NCI-H187 (cell line): ENCODE measurements around the gene IFNL1.
"Not testable (repeated sequence)": the region's sequence is repeated elsewhere in the genome, so short reads cannot be mapped to it uniquely, and the experiment has no call there.

Source experiments
- DNase-seq, 2 experiments: peaks; one replicate each; lab custom pipeline; 2025; lab: John Stamatoyannopoulos, UW

Gene IFNL1

DNA sequence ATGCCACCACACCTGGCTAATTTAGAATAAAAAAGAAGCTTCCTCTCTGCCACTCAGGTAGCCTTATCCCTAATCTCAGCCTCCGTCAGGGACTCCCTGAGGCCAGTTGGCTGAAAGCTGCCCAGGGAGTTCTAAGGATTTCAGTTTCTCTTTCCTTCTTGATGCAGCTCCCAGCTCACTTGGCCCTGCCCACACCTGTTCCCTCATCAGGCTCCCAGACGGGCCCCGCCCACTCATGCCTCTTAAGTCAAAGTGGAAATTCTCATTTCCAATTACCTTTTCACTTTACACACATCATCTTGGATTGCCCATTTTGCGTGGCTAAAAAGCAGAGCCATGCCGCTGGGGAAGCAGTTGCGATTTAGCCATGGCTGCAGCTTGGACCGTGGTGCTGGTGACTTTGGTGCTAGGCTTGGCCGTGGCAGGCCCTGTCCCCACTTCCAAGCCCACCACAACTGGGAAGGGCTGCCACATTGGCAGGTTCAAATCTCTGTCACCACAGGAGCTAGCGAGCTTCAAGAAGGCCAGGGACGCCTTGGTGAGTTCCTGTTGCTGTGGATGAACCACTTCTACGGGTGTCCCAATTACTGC is at the start of gene IFNL1:
Gene IFNL1, plus strand, starts transcription at position 353 of the 591 bp plus-strand sequence. Its CDS starts 15 bp downstream, at position 368.
- DNase-seq: no peak

DNA sequence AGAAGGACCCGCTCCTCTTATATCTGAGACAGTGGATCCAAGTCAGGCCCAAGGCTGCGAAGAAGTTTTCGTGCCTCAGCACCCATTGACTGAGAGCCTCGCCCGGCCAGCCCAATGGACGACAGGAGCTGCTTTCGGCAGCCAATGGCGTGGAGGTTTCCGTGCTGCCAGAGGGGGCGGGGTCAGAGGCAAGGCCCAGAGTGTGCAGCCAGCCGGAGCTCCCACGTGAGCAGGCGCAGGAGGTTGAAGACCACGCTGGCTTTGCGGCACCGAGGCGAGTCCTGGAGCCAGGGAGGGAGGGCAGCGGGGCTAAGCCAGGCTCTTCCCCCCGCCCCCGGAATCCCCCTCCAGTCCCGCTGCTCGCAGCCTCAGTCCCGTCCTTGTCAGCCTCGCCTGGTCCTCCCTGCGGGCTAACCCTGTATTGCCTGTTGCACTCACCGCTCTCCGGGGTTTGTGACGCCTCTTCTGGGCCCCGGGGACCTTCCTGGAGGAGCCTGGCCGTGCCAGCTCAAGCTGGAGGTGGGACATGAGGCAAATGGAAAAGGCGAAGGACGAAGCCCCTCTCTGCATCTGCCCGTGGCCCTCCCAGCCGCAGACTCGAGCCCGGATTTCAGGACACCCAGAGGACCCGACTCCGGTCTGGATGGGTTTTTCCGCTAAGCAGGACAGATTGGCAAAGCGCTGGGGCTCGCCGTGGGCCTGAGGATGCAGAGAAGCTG is 49.1 kb upstream of the IFNL1 start:
- DNase-seq: no peak

DNA sequence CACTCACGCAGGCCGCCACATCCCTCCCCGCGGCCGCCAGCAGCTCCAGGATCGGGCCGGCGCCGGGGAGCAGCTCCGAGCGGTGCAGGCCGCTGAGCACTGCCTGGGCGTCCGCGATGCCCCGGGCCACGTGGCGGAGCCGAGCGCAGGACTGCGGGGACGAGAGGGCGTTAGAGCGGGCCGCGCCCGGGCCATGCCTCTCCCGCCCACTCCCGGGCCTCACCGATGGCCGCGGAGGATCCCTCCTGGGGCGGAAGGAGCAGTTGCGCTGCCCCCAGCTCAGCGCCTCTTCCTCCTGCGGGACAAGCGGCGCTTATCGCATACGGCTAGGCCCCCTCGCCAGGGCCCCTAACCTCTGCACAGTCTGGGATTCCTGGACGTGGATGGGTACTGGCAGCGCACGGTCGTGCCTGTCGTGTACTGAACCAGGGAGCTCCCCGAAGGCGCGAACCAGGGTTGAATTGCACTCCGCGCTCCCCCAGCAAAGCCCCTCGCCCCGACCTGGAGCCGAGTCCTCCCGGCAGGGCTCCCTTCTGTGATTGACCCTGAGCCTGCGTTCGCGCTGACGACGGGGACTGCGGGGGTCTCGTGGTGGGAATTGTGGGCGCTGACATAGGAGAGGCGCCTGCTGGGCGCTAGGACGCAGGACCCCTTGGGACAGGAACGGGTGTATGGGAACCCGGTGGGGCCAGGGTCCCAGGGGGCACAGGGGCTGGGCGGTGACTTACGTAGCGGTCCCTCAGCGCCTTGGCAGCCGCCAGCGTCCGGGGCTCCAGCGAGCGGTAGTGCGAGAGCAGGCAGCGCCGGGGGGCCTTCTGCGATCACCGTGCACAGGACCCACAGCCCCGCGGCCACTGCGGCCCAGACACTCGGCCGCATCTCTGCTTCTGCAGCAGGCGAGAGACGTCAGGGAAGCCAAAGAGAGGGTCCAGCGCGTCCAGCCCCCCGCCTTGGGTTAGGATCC is 48.2 kb upstream of the IFNL1 start:
- no peak for DNase-seq

DNA sequence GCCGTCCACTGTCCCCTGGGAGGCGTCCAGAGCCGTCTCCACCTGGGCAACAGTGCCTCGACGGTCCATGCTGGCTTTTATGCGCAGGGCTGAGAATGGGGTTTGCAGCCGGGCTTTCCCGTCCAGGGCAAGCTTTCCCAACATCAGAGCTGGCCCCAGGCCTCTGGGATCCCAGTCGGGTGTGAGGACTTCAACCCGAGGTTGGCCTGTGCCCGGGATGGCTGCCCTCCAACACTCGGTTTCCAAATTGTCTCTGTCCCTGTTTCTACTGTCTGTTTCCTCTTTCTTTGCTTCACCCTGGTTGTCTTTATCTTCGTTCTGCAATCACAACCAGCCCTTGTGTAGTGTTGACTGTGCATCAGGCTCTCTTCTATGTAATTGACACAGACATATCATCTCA is 47.4 kb upstream of the IFNL1 start, which contains the start of gene IFNL4:
Gene IFNL4, minus strand, starts transcription at position 51 of the 400 bp plus-strand sequence.
- DNase-seq: no peak

DNA sequence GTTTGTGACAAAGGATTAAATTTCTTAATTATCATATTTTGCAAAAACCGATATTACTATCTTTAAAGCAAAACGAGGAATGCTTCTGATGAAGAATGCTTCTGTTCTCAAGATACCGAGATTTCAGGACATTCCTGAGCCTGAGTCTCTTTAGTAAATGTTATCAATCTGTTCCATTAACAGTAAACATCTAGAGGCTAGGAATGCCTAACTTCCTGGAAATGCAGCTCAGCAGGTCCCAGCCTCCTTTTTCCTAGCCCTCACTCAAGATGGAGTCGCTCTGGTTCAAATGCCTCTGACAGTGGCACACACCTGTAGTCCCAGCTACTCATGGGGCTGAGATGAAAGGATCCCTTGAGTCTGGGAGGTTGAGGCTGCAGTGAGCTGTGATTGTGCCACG is 45.1 kb upstream of the IFNL1 start:
- DNase-seq: no peak

DNA sequence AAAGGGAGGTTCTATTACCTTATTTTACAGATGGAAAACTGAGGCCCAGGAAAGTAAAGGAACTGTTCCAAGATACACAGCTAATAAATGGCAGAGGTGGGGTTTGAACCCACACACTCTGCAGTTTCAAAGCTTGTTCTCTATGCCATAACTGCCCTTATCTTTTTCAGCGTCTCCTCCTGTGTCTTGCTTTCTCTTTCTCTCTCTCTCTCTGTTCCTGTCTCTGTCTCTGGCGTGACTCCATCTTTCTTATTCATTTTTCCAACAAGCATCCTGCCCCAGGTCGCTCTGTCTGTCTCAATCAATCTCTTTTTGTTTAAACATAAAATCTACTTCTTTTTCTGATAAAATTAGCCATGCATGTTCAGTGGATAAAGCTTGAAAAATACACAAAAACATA is 44.4 kb upstream of the IFNL1 start:
- DNase-seq: no peak

DNA sequence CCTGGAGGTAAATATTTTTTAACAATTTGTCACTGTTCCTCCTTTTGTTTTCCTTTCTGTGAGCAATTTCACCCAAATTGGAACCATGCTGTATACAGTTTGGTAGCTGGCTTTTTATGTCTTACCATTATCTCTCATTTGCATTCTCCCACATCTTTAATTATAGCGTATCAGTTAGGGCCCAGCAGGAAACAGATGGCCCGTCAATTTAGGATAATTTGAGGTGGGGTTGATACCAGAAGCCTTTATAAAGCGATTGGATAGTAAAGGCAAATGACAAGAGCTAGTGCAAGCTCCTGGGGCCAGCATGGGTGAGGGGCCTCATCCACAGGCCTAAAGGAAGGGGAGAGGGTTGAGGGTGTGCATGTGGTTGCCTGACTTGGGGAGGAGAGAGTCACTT is 43.7 kb upstream of the IFNL1 start:
- DNase-seq: no peak

DNA sequence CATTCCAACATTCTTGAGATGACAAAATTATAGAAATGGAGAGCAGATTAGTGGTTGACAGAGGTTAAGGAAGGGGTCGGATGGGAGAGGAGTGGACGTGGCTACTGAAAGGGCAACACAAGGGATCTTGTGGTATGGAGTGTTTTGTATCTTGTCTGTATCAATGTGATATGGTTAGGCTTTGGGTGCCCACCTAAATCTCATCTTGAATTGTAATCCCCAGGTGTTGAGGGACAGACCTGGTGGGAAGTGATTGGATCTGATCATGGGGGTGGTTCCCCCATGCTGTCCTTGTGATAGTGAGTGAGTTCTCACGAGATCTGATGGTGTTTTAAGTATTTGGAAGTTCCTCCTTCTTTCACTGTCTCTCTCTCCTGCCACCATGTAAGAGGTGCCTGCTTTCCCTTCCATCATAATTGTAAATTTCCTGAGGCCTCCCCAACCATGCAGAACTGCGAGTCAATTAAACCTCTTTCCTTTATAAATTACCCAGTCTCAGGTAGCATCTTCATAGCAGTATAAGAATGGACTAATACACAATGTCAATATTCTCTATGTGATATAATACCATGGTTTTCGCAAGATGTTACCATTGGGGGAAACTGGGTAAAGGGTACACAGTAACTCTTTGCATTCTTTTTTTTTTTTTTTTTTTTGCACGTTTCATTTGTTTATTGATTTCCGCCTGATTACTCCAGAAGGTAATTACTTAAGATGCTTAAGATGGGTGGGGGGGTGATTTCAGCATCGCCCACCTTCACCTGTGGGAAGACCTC is 42.6 kb upstream of the IFNL1 start:
- no peak for DNase-seq

DNA sequence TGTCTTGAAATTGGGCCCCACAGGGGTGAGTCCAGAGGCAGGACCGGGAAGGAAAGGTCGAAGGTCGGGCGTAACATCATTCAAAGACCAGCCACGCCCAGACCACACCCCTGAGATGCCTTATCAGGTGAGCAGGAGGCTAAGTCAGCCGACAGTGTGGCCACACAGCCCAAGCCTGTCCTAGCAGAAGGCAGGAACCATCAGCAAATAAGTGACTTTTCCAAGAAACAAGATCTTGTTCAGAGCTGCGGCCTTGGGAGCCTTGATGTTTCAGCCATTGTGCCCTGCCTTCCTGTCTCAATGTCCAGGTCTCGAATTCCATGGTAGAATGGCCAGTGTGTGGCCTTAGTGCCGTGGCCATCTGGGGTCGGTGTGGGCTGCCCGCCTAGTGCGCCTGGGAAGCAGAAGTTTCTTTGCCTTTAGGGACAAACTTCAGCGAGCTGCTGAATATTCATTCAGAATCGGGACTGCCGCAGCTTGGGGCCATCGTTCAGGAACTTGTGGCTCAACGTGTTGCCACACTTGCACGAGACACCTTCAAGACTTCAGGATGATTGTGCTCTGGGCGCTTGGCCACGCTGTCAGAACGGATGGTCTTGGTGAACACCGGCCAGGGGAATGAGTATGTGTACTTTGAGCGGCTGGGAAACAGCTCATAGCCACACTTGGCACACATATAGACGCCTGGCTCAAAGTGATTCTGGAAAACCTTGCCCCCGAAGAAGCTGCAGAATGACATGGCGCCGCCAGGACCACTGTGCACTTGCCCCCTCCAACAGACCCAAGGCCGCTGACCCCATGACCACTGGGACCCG is 41.5 kb upstream of the IFNL1 start:
- no peak for DNase-seq

DNA sequence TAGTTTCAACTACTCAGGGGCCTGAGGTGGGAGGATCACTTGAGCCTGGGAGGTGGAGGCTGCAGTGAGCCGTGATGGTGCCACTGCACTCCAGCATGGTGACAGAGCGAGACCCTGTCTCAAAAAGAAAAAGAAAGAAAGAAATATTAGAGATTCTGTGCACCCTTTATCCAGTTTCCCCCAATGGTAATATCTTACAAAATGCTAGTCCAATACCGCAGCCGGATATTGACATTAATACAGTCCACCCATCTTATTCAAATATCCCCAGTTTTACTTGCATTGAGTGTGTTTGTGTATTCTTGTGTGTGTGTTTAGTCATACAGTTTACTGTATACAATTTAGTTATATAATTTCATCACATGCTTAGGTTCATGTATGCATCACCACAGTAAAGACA is 39.0 kb upstream of the IFNL1 start:
- no peak for DNase-seq

DNA sequence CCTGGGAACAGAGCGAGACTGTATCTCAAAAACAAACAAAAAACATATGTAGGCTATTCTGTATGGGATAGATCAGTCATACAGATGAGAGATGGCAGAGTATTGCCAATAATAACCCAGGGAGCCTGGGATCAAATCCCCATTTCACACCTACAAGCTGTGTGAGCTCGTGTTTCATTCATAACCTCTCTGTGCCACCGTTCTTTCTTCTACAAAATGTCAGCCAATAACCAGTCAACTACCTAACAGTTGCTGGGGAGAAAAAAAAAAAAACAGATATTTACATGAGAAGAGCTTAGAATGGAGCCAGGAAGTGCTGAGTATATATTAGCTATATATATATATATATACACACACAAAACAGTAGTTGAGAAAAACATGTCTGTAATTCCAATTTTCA is 34.5 kb upstream of the IFNL1 start:
- DNase-seq: no peak

DNA sequence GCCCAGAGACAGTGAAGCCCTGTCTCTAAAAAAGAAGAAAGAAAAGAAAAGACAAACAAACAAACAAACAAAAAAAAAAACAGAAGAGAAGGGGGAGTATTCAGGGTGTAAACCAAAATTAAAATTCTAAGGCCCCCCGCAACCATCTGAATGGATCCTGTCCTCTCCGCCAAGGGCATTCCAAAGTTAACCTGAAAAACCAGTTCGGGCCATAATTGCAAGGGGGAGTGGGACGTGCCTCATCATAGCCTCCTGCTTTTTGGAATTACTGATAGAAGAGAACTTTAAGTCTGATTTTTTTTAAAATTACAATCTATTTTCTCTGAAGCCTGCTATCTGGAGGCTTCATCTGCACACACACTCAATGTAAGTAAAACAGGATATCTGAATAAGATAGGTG is 33.7 kb upstream of the IFNL1 start:
- DNase-seq: no peak

DNA sequence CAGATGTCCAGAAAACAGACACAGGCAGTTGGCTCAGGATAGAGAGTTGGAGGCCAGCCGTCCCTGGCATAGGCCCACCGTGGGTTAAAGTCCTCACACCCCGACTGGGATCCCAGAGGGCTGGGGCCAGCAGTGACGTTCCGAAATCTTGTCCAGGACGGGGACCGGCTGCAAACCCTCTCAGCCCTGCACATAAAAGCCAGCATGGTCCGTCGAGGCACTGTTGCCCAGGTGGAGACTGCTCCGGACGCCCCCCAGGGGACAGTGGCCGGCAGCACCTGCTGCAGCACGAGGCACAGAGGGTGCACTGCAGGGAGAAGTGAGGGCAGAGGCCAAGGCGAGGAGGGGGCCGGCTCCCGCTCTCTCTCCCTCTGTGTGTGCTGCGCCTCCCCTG is 32.3 kb upstream of the IFNL1 start:
- no peak for DNase-seq

DNA sequence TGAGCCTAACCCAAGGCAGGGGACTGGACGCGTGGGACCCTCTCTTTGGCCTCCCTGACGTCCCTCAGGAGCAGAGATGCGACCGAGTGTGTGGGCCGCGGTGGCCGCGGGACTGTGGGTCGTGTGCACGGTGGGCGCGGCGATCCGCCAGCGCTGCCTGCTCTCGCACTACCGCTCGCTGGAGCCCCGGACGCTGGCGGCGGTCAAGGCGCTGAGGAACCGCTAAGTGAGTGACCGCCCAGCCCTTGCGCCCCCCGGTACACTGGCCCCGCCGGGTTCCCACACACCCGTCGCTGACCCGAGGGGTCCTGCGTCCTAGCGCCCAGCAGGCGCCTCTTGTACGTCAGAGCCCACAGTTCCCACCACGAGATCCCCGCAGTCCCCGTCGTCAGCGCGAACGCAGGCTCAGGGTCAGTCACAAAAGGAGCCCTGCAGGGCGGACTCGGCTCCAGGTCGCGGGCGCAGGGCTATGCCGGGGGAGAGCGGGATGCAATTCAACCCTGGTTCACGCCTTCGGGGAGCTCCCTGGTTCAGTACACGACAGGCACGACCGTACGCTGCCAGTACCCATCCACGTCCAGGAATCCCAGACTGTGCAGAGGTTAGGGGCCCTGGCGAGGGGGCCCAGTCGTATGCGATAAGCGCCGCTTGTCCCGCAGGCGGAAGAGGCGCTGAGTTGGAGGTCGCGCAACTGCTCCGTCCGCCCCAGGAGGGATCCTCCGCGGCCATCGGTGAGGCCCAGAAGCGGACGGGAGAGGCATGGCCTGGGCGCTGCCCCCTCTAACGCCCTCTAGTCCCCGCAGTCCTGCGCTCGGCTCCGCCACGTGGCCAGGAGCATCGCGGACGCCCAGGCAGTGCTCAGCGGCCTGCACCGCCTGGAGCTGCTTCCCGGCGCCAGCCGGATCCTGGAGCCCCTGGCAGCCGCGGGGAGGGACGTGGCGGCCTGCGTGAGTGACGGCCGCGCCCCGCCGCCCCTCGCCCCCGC is 31.6 kb upstream of the IFNL1 start:
- DNase-seq: no peak

DNA sequence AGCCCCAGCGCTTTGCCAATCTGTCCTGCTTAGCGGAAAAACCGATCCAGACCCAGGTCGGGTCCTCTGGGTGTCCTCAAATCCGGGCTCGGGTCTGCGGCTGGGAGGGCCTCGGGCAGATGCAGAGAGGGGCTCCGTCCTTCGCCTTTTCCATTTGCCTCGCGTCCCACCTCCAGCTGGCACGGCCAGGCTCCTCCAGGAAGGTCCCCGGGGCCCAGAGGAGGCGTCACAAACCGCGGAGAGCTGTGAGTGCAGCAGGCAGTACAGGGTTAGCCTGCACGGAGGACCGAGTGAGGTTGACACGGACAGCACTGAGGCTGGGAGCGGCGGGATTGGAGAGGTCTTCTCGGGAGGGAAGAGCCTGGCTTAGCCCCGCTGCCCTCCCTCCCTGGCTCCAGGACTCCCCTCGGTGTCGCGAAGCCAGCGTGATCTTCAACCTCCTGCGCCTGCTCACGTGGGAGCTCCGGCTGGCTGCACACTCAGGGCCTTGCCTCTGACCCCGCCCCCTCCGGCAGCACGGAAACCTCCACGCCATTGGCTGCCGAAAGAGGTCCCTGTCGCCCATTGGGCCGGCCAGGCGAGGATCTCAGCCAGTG is 30.8 kb upstream of the IFNL1 start:
- no peak for DNase-seq

DNA sequence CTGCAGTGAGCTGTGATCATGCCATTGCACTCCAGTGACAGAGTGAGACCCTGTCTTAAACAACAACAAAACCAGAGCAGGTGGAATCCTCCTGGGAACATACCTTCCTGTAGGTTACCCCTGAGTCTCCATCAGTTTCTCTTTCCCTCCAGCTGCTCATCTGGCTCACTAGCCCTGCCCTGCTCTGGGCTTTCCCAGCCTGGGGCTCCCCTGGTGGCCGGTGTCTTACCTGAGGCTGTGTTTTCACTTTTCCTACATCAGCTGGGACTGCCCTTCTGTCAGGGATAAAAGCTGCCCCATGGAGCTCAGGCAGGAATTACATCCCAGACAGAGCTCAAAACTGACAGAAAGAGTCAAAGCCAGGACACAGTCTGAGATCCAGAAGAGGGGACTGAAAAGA is 28.1 kb upstream of the IFNL1 start, which contains the start of gene IFNL2:
Gene IFNL2, plus strand, starts transcription at position 312 of the 400 bp plus-strand sequence. CDS start 173 bp downstream, outside the sequence.
- DNase-seq: not testable (repeated sequence)

DNA sequence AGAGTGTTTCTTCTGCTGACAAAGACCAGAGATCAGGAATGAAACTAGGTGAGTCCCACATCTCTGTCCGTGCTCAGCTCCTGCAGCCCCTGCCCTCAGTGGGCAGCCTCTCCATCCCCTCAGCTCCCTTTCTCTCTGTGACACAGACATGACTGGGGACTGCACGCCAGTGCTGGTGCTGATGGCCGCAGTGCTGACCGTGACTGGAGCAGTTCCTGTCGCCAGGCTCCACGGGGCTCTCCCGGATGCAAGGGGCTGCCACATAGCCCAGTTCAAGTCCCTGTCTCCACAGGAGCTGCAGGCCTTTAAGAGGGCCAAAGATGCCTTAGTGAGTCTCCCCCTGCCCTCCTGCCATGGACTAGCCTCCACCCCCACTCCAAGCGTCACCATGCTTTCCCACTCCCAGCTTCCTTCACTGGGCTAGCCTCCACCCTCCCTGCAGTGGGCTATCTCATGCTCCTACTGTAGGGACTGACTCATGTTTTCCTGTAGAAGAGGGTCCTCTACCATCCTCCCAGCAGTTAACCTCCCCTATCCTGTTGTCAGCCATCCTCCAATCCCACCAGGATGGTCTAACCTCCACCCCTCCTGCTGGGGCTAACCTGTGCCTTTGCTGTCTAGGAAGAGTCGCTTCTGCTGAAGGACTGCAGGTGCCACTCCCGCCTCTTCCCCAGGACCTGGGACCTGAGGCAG is 27.5 kb upstream of the IFNL1 start:
- not testable (repeated sequence) for DNase-seq

DNA sequence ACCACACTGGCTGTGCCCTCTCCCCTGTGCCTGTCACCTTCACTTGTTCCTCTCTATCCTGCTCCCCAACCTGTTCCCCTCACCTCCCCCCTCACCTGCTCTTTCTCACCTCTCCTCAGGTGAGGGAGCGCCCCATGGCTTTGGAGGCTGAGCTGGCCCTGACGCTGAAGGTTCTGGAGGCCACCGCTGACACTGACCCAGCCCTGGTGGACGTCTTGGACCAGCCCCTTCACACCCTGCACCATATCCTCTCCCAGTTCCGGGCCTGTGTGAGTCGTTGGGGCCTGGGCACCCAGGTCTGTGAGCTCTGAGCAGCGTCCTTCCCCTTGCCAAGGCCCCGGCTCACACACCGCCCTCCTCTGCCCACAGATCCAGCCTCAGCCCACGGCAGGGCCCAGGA is 26.8 kb upstream of the IFNL1 start:
- not testable (repeated sequence) for DNase-seq
